Adrenal gland (tissue), 12 donors: ENCODE measurements around the gene PDCD1LG2. TPM values are rescaled to one million over a fixed set of nuclear protein-coding genes. Genes with fewer than 3 reads are reported as not detected.
"Not testable (repeated sequence)": the region's sequence is repeated elsewhere in the genome, so short reads cannot be mapped to it uniquely, and the experiment has no call there.

ENCODE experiments used
- DNase-seq, 7 donors: peaks; one replicate each; pipeline ENCODE4 v3.0.0-alpha.2; 2019 to 2020
- H3K27ac ChIP-seq, 5 donors: fragments of 200-600 bp; sonication (generic) in 4 of 5; 1 replicate in 3 of 5; 2 replicates in 2 of 5; pipeline versions ENCODE4 v1.5.1 to v1.8.0; 2016 to 2020; ENCODE audit warnings: mild to moderate bottlenecking in 1 of 5
- H3K27me3 ChIP-seq: fragments of 200-600 bp; 2 replicates; pipeline ENCODE4 v1.8.0; 2021
- H3K36me3 ChIP-seq, 2 donors: fragments of 200-600 bp; replicated peaks in 1 of 2; 1 replicate in 1 of 2; 2 replicates in 1 of 2; pipeline versions ENCODE4 v1.5.1 to v1.8.0; 2018 to 2022
- H3K4me1 ChIP-seq, 2 donors: fragments of 200-600 bp; replicated peaks in 1 of 2; 1 replicate in 1 of 2; 2 replicates in 1 of 2; pipeline versions ENCODE4 v1.5.1 to v1.8.0; 2018 to 2021
- H3K4me3 ChIP-seq, 4 donors: fragments of 200-600 bp; sonication (generic) in 3 of 4; one replicate each; pipeline ENCODE4 v1.5.1; 2016 to 2018
- H3K9me3 ChIP-seq, 3 donors: fragments of 200-600 bp; sonication (generic) in 1 of 3; replicated peaks in 1 of 3; 1 replicate in 2 of 3; 2 replicates in 1 of 3; pipeline versions ENCODE4 v1.5.1 to v1.8.0; 2016 to 2021
- POLR2A ChIP-seq, 2 donors: fragments of 450-650 bp; IDR thresholded peaks; one replicate each; pipeline ENCODE4 v1.6.1; 2017; ENCODE audit warnings: antibody characterized with exemption in 2 of 2, mild to moderate bottlenecking in 2 of 2, moderate library complexity in 1 of 2
- WGBS, 4 donors: extraction: QIAGEN DNeasy Blood & Tissue Kit in 2 of 4; methylation state at CpG; one replicate each; pipeline versions ENCODE4 v1.1.5 to v1.1.7; 2013 to 2017; 5-methylcytosine and 5-hydroxymethylcytosine counted together
- intact Hi-C, 2 donors: fragments of 100-400 bp; cut with DNase I; formaldehyde crosslinking; loops; one replicate each; pipeline versions ENCODE4 v1.14.1 to v1.15.0; 2022 to 2023
- polyA plus RNA-seq, 3 donors: library from polyadenylated mRNA; stranded (reverse); fragments of 200-250 nt in 2 of 3; fragments of 350-450 nt in 1 of 3; fragmentation: Illumina TruSeq in 1 of 3; extraction: RNeasy Lipid Tissue Mini Kit (QIAGEN cat#74804) in 1 of 3; gene quantifications; one replicate each; pipeline ENCODE4 v1.2.3, GENCODE V29; 2013 to 2014
- total RNA-seq, 9 donors: library from RNA; depleted of rRNA in 4 of 9; stranded (reverse); fragments of >200 nt in 4 of 9; fragments of 120-200 nt in 1 of 9; fragmentation: NEBNext Ultra II Directional in 1 of 9; extraction: Animal tissue kit (Norgen Biotek cat#: 25700) in 1 of 9; gene quantifications; one replicate each; pipeline versions ENCODE4 v1.1.0 to v1.2.4, GENCODE V29; 2013 to 2023
- TF ChIP-seq, protein P1 (sequence below), 6 experiments: fragments of 450-650 bp in 4 of 6; fragments of 200-600 bp in 2 of 6; sonication (generic) in 1 of 6; IDR thresholded peaks; 1 replicate in 5 of 6; 2 replicates in 1 of 6; pipeline versions ENCODE4 v1.5.1 to v1.8.0; 2016 to 2021; ENCODE audit warnings: antibody characterized with exemption in 6 of 6, mild to moderate bottlenecking in 2 of 6, moderate library complexity in 1 of 6
- donor health status: healthy with polysubstance abuse.
- donor health status: Bipolar disorder and iron deficiency.
- donor health status: DM: yes; HTN: yes; CAD: no.
- donor health status: DM: no; HTN: no; CAD: no.
- donor health status: DM: no; HTN: no; CAD: no.
- donor health status: DM: yes; HTN: yes; CAD: no.

PDCD1LG2 gene
- total and polyA plus RNA-seq, 12 donors, result 0.17 to 5.5 (median 1.4) TPM

DNA sequence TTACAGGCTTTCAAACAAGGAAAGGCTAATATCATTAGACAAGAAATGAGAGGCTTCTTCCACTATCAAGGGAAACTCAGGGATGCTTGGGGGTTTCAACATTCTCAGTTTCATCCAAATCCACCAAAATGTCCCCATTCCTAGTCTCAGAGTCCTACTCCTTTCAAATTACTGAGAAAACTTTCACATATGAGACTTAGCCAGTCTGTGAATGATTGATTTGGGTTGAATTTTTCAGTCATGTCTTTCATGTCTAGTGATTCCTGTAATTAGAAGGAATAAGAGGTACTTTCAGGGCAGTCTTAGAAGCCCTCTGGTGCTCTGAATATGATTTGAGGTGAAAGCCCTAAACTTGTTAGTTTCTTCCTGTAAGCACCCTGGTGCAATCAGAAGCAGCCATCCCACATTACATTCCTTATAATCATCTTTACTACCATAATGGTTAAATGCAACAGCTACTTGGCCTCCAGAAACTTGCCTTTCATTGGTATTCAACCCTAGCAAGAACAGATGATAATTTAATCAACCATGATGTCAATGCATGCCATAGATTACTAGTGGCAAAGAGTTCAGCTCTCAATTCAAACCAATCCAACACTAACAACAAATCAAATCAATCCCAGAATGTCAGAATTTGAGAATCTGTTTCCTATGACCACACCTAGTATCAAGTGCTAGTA lies 67.8 kb downstream of the PDCD1LG2 start:
- DNase-seq, result no peak
- no peak overlapping the region for H3K4me3 ChIP-seq
- H3K4me1 ChIP-seq, result no peaks in the 10 kb centered on the region
- no peaks in the 10 kb centered on the region for H3K36me3 ChIP-seq
- no peak overlapping the region for H3K27ac ChIP-seq
- intact Hi-C loops, result no loop called here
- H3K9me3 ChIP-seq, result no peaks in the 10 kb centered on the region
- TF ChIP-seq POLR2A (IDR thresholded peaks at IDR 0.05), result no peak
- TF ChIP-seq, protein P1, sequence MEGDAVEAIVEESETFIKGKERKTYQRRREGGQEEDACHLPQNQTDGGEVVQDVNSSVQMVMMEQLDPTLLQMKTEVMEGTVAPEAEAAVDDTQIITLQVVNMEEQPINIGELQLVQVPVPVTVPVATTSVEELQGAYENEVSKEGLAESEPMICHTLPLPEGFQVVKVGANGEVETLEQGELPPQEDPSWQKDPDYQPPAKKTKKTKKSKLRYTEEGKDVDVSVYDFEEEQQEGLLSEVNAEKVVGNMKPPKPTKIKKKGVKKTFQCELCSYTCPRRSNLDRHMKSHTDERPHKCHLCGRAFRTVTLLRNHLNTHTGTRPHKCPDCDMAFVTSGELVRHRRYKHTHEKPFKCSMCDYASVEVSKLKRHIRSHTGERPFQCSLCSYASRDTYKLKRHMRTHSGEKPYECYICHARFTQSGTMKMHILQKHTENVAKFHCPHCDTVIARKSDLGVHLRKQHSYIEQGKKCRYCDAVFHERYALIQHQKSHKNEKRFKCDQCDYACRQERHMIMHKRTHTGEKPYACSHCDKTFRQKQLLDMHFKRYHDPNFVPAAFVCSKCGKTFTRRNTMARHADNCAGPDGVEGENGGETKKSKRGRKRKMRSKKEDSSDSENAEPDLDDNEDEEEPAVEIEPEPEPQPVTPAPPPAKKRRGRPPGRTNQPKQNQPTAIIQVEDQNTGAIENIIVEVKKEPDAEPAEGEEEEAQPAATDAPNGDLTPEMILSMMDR (IDR thresholded peaks at IDR 0.05), result no peak
- no peaks in the 10 kb centered on the region for H3K27me3 ChIP-seq

DNA sequence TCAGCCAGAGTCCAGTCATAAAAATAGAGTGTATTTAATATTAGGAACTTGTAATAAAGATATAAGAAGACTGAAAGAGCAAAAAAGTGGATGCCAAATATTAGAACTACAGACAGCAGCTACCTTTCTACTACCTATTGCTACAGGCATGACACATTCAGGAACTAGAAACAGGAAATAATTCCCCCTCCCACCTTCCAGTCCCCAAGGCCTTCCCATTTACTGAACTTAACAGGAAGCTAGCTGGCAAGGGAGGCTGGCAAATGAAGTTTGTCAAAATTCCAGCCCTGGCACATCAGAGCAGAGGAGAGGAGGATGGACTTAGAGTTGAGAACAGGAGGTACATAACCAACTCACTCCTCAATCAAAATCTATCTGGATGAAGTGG lies 68.4 kb downstream of the PDCD1LG2 start:
- intact Hi-C loops, result no loop called here
- Histone ChIP-seq H3K36me3 (no peaks in the 10 kb centered on the region), H3K9me3 (no peaks in the 10 kb centered on the region), H3K4me3 (no peak overlapping the region), H3K4me1 (no peaks in the 10 kb centered on the region), H3K27ac (no peak overlapping the region), H3K27me3 (no peaks in the 10 kb centered on the region)
- no peak for DNase-seq
- TF ChIP-seq POLR2A (IDR thresholded peaks at IDR 0.05), result no peak
- TF ChIP-seq, protein P1 (IDR thresholded peaks at IDR 0.05), result no peak

DNA sequence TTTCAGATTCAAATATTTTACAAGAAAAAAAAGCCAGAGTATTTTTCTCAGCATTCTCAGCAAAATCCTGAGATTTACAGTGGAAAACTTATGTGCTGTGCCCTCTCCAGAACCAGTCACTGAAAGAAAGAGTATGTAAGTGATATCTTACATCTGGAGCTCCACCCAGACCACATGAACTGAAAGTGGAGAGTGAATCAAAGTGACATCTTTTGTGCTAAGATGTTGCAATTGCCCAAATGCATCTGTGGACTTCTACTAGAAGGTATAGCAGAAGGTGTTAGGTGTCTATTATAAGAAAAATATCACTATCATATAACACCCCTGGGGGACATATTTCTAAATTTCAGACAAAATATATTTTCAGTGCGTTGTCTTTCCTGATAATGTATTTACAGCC lies 69.5 kb downstream of the PDCD1LG2 start:
- WGBS, 4 donors, result 78 to 94% (median 81%) methylated on average over 1 of the region's 1 CpG
- no peak overlapping the region for H3K27ac ChIP-seq
- intact Hi-C loops, result no loop called here
- no peaks in the 10 kb centered on the region for H3K9me3 ChIP-seq
- no peaks in the 10 kb centered on the region for H3K27me3 ChIP-seq
- H3K4me1 ChIP-seq, result no peaks in the 10 kb centered on the region
- H3K36me3 ChIP-seq, result no peaks in the 10 kb centered on the region
- TF ChIP-seq POLR2A (IDR thresholded peaks at IDR 0.05), result no peak
- TF ChIP-seq, protein P1 (IDR thresholded peaks at IDR 0.05), result no peak
- H3K4me3 ChIP-seq, result no peak overlapping the region
- no peak for DNase-seq

DNA sequence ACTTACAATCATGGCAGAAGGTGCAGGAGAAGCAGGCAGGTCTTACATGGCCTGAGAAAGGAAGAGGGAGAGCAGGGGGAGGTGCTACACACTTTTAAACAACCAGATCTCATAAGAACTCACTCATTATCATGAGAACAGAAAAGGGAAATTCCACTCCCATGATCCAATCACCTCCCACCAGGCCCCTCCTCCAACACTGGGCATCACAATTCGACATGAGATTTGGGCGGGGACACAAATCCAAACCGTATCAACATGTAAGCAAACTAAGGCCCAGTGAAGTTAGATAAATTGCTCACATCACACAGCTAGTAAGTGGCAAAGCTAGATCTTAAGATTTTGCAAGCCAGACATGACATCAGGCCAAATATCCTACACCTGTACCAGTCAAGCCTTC lies 70.3 kb downstream of the PDCD1LG2 start:
- Histone ChIP-seq H3K4me1 (no peaks in the 10 kb centered on the region), H3K9me3 (no peaks in the 10 kb centered on the region), H3K27ac (no peak overlapping the region), H3K27me3 (no peaks in the 10 kb centered on the region), H3K36me3 (no peaks in the 10 kb centered on the region), H3K4me3 (no peak overlapping the region)
- no peak for DNase-seq
- TF ChIP-seq, protein P1 (IDR thresholded peaks at IDR 0.05), result no peak
- no peak for TF ChIP-seq POLR2A (IDR thresholded peaks at IDR 0.05)
- WGBS, 4 donors, result 71 to 91% (median 90%) methylated on average over 3 of the region's 3 CpGs
- intact Hi-C loops, result no loop called here

DNA sequence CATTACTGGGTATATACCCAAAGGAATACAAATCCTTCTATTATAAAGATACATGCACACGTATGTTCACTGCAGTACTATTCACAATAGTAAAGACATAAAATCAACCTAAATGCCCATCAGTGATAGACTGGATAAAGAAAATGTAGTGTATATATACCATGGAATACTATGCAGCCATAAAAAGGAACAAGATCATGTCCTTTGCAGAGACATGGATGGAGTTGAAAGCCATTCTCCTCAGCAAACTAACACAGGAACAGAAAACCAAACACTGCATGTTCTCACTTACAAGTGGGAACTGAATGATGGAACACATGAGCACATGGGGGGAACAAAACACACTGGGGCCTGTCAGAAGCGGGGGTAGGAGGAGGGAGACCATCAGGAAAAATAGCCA lies 71.4 kb downstream of the PDCD1LG2 start:
- H3K36me3 ChIP-seq, H3K27ac ChIP-seq, H3K4me3 ChIP-seq, DNase-seq, H3K27me3 ChIP-seq, H3K4me1 ChIP-seq, H3K9me3 ChIP-seq, intact Hi-C loops: not testable (repeated sequence)
- WGBS, 4 donors, result 90 to 95% (median 95%) methylated on average over 2 of the region's 2 CpGs
